Measurements from ENCODE around the gene DBF4B. TPM values are rescaled to one million over a fixed set of nuclear protein-coding genes. Genes with fewer than 3 reads are reported as not detected.

Gene DBF4B
- total RNA-seq, 1 experiment from 2014 or later, result 26.1 TPM

- TF ChIP-seq REST (IDR thresholded peaks at IDR 0.05; ENCODE audit: low read depth), result no peak
- TF ChIP-seq CTCF (IDR thresholded peaks at IDR 0.05 in 2 of 3, conservative IDR thresholded peaks at IDR 0.05 in 1 of 3; ENCODE audit: borderline replicate concordance in 1 of 3, insufficient read depth in 1 of 3, low read depth in 2 of 3, low read length in 2 of 3), result no peak
- peak; percentile 87 for TF ChIP-seq POLR2A (IDR thresholded peaks at IDR 0.05; ENCODE audit: borderline replicate concordance, extremely low read depth, insufficient read depth, insufficient read length)
- peak; percentile 89 for TF ChIP-seq POLR2AphosphoS5 (IDR thresholded peaks at IDR 0.05; ENCODE audit: low read depth, low read length)
- no peak for TF ChIP-seq SRF (IDR thresholded peaks at IDR 0.05; ENCODE audit: low read depth)
- no peak for TF ChIP-seq ZNF274 (IDR thresholded peaks at IDR 0.05; ENCODE audit: low read depth, low read length)
- TF ChIP-seq MAX (IDR thresholded peaks at IDR 0.05), result peak; percentile 85
- TF ChIP-seq EZH2phosphoT487 (IDR thresholded peaks at IDR 0.05; ENCODE audit: borderline replicate concordance), result no peak
- TF ChIP-seq JUND (IDR thresholded peaks at IDR 0.05), result no peak
- no peak for TF ChIP-seq RAD21 (IDR thresholded peaks at IDR 0.05; ENCODE audit: low read depth)
- peak; percentile 98 for TF ChIP-seq YY1 (IDR thresholded peaks at IDR 0.05; ENCODE audit: extremely low read depth, insufficient replicate concordance, low read depth, low read length)
- peak; percentile 71 for TF ChIP-seq TCF7L2 (IDR thresholded peaks at IDR 0.05; ENCODE audit: borderline replicate concordance, extremely low read depth, insufficient read depth, insufficient read length)
Observed at GRCh38 chr17:44689477-44690217, 18.8 kb upstream of the DBF4B start, which contains the start of gene CCDC43 (continued).
